Type B pancreatic cell (in vitro differentiated cells): ENCODE results near the gene MELTF. TPM values are rescaled to one million over a fixed set of nuclear protein-coding genes. Genes with fewer than 3 reads are reported as not detected.

Experiments
- DNase-seq: peaks from one replicate; pipeline ENCODE4 v3.0.0; 2021; ENCODE audit warnings: mixed read lengths; ENCODE audit not compliant: unreplicated experiment; ENCODE audit errors: extremely low spot score
- H3K27ac Mint-ChIP-seq: 2 replicates; pipeline ENCODE4 v1.8.0; 2021; ENCODE audit warnings: mild to moderate bottlenecking, mixed read lengths
- H3K27me3 Mint-ChIP-seq: 2 replicates; pipeline ENCODE4 v1.8.0; 2021; ENCODE audit warnings: mixed read lengths
- H3K36me3 Mint-ChIP-seq: 2 replicates; pipeline ENCODE4 v1.8.0; 2021; ENCODE audit warnings: mixed read lengths
- H3K4me1 Mint-ChIP-seq: one replicate; pipeline ENCODE4 v1.8.0; 2021; ENCODE audit warnings: mixed read lengths; ENCODE audit not compliant: unreplicated experiment
- H3K4me3 Mint-ChIP-seq: 2 replicates; pipeline ENCODE4 v1.8.0; 2021; ENCODE audit warnings: mild to moderate bottlenecking, mixed read lengths
- H3K9me3 Mint-ChIP-seq: 2 replicates; pipeline ENCODE4 v1.8.0; 2021; ENCODE audit warnings: mixed read lengths
- CTCF ChIP-seq: fragments of 200-600 bp; sonication (generic); conservative IDR thresholded peaks from 2 replicates; pipeline ENCODE4 v1.5.0; 2021; ENCODE audit warnings: antibody characterized with exemption, mild to moderate bottlenecking
- total RNA-seq: library from RNA; stranded (reverse); gene quantifications from 2 replicates; pipeline ENCODE4 v1.2.1, GENCODE V29; 2021; ENCODE audit warnings: low replicate concordance

MELTF gene
- total RNA-seq, 1 donor from 2014 or later, result 3.0 TPM

GRCh38 chr3:196967412-196968232 is 62.0 kb downstream of the MELTF start:
- no peak for TF ChIP-seq CTCF
- Mint-ChIP-seq H3K4me3 (peak overlapping the region; percentile 83), H3K36me3 (no peaks in the 10 kb centered on the region), H3K27me3 (peaks cover 60% of the 10 kb centered on the region), H3K27ac (no peak overlapping the region), H3K9me3 (no peaks in the 10 kb centered on the region), H3K4me1 (no peaks in the 10 kb centered on the region)
- no peak for DNase-seq

- DNase-seq, result no peak
- Mint-ChIP-seq H3K27ac (no peak overlapping the region), H3K9me3 (no peaks in the 10 kb centered on the region), H3K4me3 (no peak overlapping the region), H3K4me1 (no peaks in the 10 kb centered on the region), H3K36me3 (no peaks in the 10 kb centered on the region), H3K27me3 (peaks cover 66% of the 10 kb centered on the region)
- TF ChIP-seq CTCF, result no peak
These were observed 62.9 kb downstream of the MELTF start for GRCh38 chr3:196966526-196967401.

GRCh38 chr3:196965804-196966173 is 63.8 kb downstream of the MELTF start:
- H3K27me3 Mint-ChIP-seq, result peaks cover 64% of the 10 kb centered on the region

GRCh38 chr3:196965112-196965803 is 64.4 kb downstream of the MELTF start:
- no peaks in the 10 kb centered on the region for H3K9me3 Mint-ChIP-seq
- no peak for DNase-seq
- H3K36me3 Mint-ChIP-seq, result no peaks in the 10 kb centered on the region
- peaks cover 64% of the 10 kb centered on the region for H3K27me3 Mint-ChIP-seq
- H3K27ac Mint-ChIP-seq, result no peak overlapping the region
- no peak for TF ChIP-seq CTCF
- no peaks in the 10 kb centered on the region for H3K4me1 Mint-ChIP-seq
- H3K4me3 Mint-ChIP-seq, result no peak overlapping the region

More at GRCh38 chr3:196965804-196966173, 63.8 kb downstream of the MELTF start:
- Mint-ChIP-seq H3K9me3 (no peaks in the 10 kb centered on the region), H3K4me1 (no peaks in the 10 kb centered on the region), H3K27ac (no peak overlapping the region), H3K36me3 (no peaks in the 10 kb centered on the region), H3K4me3 (no peak overlapping the region)
- DNase-seq, result no peak
- TF ChIP-seq CTCF, result no peak

- H3K4me3 Mint-ChIP-seq, result no peak overlapping the region
These were observed 66.0 kb downstream of the MELTF start for GRCh38 chr3:196963631-196963953.

More at GRCh38 chr3:196963631-196963953, 66.0 kb downstream of the MELTF start:
- Mint-ChIP-seq H3K9me3 (no peaks in the 10 kb centered on the region), H3K36me3 (no peaks in the 10 kb centered on the region), H3K27ac (no peak overlapping the region), H3K4me1 (no peaks in the 10 kb centered on the region), H3K27me3 (peaks cover 64% of the 10 kb centered on the region)
- no peak for DNase-seq
- no peak for TF ChIP-seq CTCF
